ENCODE data around the gene RIGI. TPM values are rescaled to one million over a fixed set of nuclear protein-coding genes. Genes with fewer than 3 reads are reported as not detected.
A peak's percentile ranks its signal among the peaks of the same experiment; 100 is the strongest.

The RIGI gene
- total and polyA plus RNA-seq, 10 of the 15 experiments (the other 5 are each of a cell fraction or from before 2014, with no cell fraction given), result 5.3 to 15.2 (median 9.1) TPM

DNA sequence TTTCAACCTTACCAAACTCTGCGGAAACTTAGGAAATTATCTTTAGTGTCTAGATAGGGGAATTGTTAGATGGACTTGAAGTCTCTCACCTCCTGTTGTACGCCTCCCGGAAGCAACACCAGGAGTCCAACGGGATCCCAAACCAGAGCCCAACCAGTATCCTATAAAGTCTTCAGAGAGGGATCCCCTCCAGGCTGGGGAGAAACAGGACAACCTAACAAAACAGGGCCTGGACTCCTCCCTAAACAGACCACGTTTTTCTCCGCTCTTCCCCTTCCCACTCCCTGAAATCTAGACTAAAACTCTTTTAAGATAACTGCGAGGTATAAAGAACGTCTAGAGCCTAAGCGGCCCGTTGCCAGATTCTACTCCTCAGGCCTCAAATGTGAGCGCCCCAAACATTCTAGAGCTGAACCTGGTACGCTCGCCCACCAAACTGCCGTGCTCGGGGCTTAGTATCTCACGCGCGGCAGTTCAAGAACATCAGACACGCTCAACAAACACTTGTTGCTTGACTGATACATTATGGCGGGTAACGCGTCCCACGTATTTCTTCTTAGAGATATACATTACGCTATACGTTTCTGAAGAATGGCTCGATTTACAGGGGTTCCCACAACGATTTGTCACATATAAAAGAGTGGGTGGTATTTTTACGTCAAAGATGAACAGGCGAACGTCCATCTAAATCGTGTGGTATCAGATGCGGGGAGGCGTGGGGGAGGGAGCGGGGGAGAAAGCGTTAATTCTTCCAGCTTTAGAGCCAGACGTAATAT, 25.5 kb upstream of the RIGI start (continued):
- TF ChIP-seq, protein P1, sequence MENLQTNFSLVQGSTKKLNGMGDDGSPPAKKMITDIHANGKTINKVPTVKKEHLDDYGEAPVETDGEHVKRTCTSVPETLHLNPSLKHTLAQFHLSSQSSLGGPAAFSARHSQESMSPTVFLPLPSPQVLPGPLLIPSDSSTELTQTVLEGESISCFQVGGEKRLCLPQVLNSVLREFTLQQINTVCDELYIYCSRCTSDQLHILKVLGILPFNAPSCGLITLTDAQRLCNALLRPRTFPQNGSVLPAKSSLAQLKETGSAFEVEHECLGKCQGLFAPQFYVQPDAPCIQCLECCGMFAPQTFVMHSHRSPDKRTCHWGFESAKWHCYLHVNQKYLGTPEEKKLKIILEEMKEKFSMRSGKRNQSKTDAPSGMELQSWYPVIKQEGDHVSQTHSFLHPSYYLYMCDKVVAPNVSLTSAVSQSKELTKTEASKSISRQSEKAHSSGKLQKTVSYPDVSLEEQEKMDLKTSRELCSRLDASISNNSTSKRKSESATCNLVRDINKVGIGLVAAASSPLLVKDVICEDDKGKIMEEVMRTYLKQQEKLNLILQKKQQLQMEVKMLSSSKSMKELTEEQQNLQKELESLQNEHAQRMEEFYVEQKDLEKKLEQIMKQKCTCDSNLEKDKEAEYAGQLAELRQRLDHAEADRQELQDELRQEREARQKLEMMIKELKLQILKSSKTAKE (IDR thresholded peaks at IDR 0.05; ENCODE audit: low read depth, poor library complexity, severe bottlenecking), result peak; percentile 22
- TF ChIP-seq MYB (IDR thresholded peaks at IDR 0.05; ENCODE audit: borderline replicate concordance, low read depth, low read length), result no peak
- TF ChIP-seq RUNX3 (IDR thresholded peaks at IDR 0.05; ENCODE audit: low read length), result peak; percentile 3; the same call in 1 of the 2 replicates
- TF ChIP-seq, protein P2, sequence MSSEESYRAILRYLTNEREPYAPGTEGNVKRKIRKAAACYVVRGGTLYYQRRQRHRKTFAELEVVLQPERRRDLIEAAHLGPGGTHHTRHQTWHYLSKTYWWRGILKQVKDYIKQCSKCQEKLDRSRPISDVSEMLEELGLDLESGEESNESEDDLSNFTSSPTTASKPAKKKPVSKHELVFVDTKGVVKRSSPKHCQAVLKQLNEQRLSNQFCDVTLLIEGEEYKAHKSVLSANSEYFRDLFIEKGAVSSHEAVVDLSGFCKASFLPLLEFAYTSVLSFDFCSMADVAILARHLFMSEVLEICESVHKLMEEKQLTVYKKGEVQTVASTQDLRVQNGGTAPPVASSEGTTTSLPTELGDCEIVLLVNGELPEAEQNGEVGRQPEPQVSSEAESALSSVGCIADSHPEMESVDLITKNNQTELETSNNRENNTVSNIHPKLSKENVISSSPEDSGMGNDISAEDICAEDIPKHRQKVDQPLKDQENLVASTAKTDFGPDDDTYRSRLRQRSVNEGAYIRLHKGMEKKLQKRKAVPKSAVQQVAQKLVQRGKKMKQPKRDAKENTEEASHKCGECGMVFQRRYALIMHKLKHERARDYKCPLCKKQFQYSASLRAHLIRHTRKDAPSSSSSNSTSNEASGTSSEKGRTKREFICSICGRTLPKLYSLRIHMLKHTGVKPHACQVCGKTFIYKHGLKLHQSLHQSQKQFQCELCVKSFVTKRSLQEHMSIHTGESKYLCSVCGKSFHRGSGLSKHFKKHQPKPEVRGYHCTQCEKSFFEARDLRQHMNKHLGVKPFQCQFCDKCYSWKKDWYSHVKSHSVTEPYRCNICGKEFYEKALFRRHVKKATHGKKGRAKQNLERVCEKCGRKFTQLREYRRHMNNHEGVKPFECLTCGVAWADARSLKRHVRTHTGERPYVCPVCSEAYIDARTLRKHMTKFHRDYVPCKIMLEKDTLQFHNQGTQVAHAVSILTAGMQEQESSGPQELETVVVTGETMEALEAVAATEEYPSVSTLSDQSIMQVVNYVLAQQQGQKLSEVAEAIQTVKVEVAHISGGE (CRISPR knock-in tag; IDR thresholded peaks at IDR 0.05), result no peak
- TF ChIP-seq YY1 (IDR thresholded peaks at IDR 0.05; ENCODE audit: low read depth, low read length), result peak; percentile 31; the same call in 1 of the 2 replicates
- no peak for TF ChIP-seq STAT3 (IDR thresholded peaks at IDR 0.05; ENCODE audit: low read depth, low read length)
- no peak for TF ChIP-seq RCOR1 (conservative IDR thresholded peaks at IDR 0.05; ENCODE audit: low read depth, low read length)
- peak; percentile 12; the same call in 1 of the 2 replicates for TF ChIP-seq ZBTB40 (IDR thresholded peaks at IDR 0.05; ENCODE audit: borderline replicate concordance)
- TF ChIP-seq PBX3 (IDR thresholded peaks at IDR 0.05; ENCODE audit: insufficient replicate concordance, low read depth, low read length), result no peak
- peak; percentile 35 for TF ChIP-seq MYC (IDR thresholded peaks at IDR 0.05; ENCODE audit: insufficient read depth, insufficient read length, insufficient replicate concordance, low read length, severe bottlenecking)
- 0 out of 2 replicates have a peak, but pooled peaks have one; percentile 13 for TF ChIP-seq CBX5 (IDR thresholded peaks at IDR 0.05; ENCODE audit: low read depth)
- TF ChIP-seq ATF2 (IDR thresholded peaks at IDR 0.05; ENCODE audit: low read length), result no peak
- TF ChIP-seq SMAD1 (IDR thresholded peaks at IDR 0.05; ENCODE audit: low read depth, partially characterized antibody), result peak; percentile 34

Measured in GM12878 (cell line).